T-cell (primary cell): Measurements from ENCODE around the gene OPN1MW3. TPM values are rescaled to one million over a fixed set of nuclear protein-coding genes. Genes with fewer than 3 reads are reported as not detected.

Experiments used
- total RNA-seq, 35 experiments: library from RNA in 6 of 35; stranded (reverse) in 6 of 35; fragments of 120-200 nt in 1 of 35; gene quantifications; one replicate each; pipeline versions ENCODE4 v1.2.1 to v1.2.4 and lab custom pipeline; 2013 to 2026

OPN1MW3 gene
- total RNA-seq, 5 donors from 2014 or later (not counting 1 experiment from before 2014, with no cell fraction given), result not detected

Other genes with a start within 250 kb of the OPN1MW3 start
- gene IRAK1, start 237.7 kb upstream of the OPN1MW3 start, total RNA-seq, result 100 to 1,000 TPM in 1 of 5 donors, 10 to 100 TPM in 4; 66.5 to 102 (median 85.0) TPM
- 100 to 1,000 TPM in 3 of 5 donors, 10 to 100 TPM in 2; 84.9 to 129 (median 100) TPM for gene MECP2, start 159.9 kb upstream of the OPN1MW3 start, total RNA-seq
- not detected for gene OPN1LW, start 113.3 kb upstream of the OPN1MW3 start, total RNA-seq
- gene OPN1MW, start 75.0 kb upstream of the OPN1MW3 start, total RNA-seq, result not detected
- not detected for gene OPN1MW2, start 37.8 kb upstream of the OPN1MW3 start, total RNA-seq
- gene TEX28, start 37.5 kb downstream of the OPN1MW3 start, total RNA-seq, result not detected
- gene TKTL1, start 38.2 kb downstream of the OPN1MW3 start, total RNA-seq, result 1 to 10 TPM in 4 of 5 donors, under 1 TPM in 1; 0.60 to 5.5 (median 1.3) TPM
- 1,000 to 10,000 TPM in 4 of 5 donors, 100 to 1,000 TPM in 1; 893 to 1,483 (median 1,268) TPM for gene FLNA, start 117.1 kb downstream of the OPN1MW3 start, total RNA-seq
- 100 to 1,000 TPM in 2 of 5 donors, 10 to 100 TPM in 3; 73.4 to 136 (median 80.4) TPM for gene EMD, start 121.7 kb downstream of the OPN1MW3 start, total RNA-seq
- gene RPL10, start 140.8 kb downstream of the OPN1MW3 start, total RNA-seq, result 1,000 to 10,000 TPM; 5,175 to 6,006 (median 5,765) TPM
- 10 to 100 TPM; 22.6 to 31.3 (median 25.5) TPM for gene DNASE1L1, start 151.7 kb downstream of the OPN1MW3 start, total RNA-seq
- 100 to 1,000 TPM in 3 of 5 donors, 10 to 100 TPM in 2; 89.8 to 144 (median 129) TPM for gene TAFAZZIN, start 154.0 kb downstream of the OPN1MW3 start, total RNA-seq
- gene ATP6AP1, start 171.1 kb downstream of the OPN1MW3 start, total RNA-seq, result 10 to 100 TPM; 37.9 to 56.8 (median 53.6) TPM
- 100 to 1,000 TPM; 117 to 208 (median 182) TPM for gene GDI1, start 179.6 kb downstream of the OPN1MW3 start, total RNA-seq
- gene FAM50A, start 186.6 kb downstream of the OPN1MW3 start, total RNA-seq, result 10 to 100 TPM; 34.9 to 60.5 (median 51.9) TPM
- 10 to 100 TPM; 48.1 to 87.0 (median 72.9) TPM for gene PLXNA3, start 200.7 kb downstream of the OPN1MW3 start, total RNA-seq
- 10 to 100 TPM; 12.7 to 25.4 (median 23.5) TPM for gene LAGE3, start 221.7 kb downstream of the OPN1MW3 start, total RNA-seq
- gene UBL4A, start 229.0 kb downstream of the OPN1MW3 start, total RNA-seq, result 10 to 100 TPM; 13.1 to 44.1 (median 39.6) TPM
- 10 to 100 TPM; 15.6 to 31.3 (median 25.9) TPM for gene SLC10A3, start 233.0 kb downstream of the OPN1MW3 start, total RNA-seq